UCSD-AML1 (cell line): ENCODE results near the gene SLC16A2.

Experiments
- DNase-seq: peaks from one replicate; lab custom pipeline; 2025; ENCODE audit not compliant: unreplicated experiment; lab: John Stamatoyannopoulos, UW

SLC16A2 gene

GRCh38 chrX:74535408-74536151, 114.3 kb downstream of the SLC16A2 start:
- DNase-seq: peak; percentile 62

GRCh38 chrX:74536152-74536831, 115.0 kb downstream of the SLC16A2 start:
- DNase-seq: peak; percentile 81

- peak; percentile 61 for DNase-seq
Measured at GRCh38 chrX:74536832-74537371, 115.6 kb downstream of the SLC16A2 start.

- DNase-seq: no peak
Measured at GRCh38 chrX:74540635-74541249, 119.4 kb downstream of the SLC16A2 start.

GRCh38 chrX:74545880-74546523, 124.7 kb downstream of the SLC16A2 start:
- no peak for DNase-seq

- DNase-seq: no peak
Measured at GRCh38 chrX:74546984-74547383, 125.7 kb downstream of the SLC16A2 start.

- peak; percentile 85 for DNase-seq
Measured at GRCh38 chrX:74550295-74550802, 129.1 kb downstream of the SLC16A2 start.

GRCh38 chrX:74551934-74552333, 130.6 kb downstream of the SLC16A2 start:
- DNase-seq: no peak

GRCh38 chrX:74557378-74557777, 136.1 kb downstream of the SLC16A2 start:
- no peak for DNase-seq

- DNase-seq: no peak
Measured at GRCh38 chrX:74578137-74578536, 156.8 kb downstream of the SLC16A2 start.

GRCh38 chrX:74579597-74580198, 158.4 kb downstream of the SLC16A2 start:
- no peak for DNase-seq
